OCI-LY7 (cell line): ENCODE data around the gene ZNF574.

ENCODE experiments used
- CTCF ChIP-seq: fragments of 200-600 bp; sonication (generic); conservative IDR thresholded peaks from 2 replicates; pipeline ENCODE4 v1.5.1; 2014; ENCODE audit warnings: mild to moderate bottlenecking, antibody characterized with exemption, low read length, moderate library complexity, mixed read lengths
- EZH2phosphoT487 ChIP-seq: fragments of 200-600 bp; sonication (generic); IDR thresholded peaks from 2 replicates; pipeline ENCODE4 v1.6.1; 2018; ENCODE audit warnings: low read depth, borderline replicate concordance, mild to moderate bottlenecking, mixed run types, antibody characterized with exemption, low read length, moderate library complexity, mixed read lengths

GRCh38 chr19:42086188-42086736 is 10.3 kb downstream of the ZNF574 start:
- TF ChIP-seq CTCF (no peak), EZH2phosphoT487 (no peak)
